ENCODE results near the gene SH3TC2. TPM values are rescaled to one million over a fixed set of nuclear protein-coding genes. Genes with fewer than 3 reads are reported as not detected.
"Not testable (repeated sequence)": the region's sequence is repeated elsewhere in the genome, so short reads cannot be mapped to it uniquely, and the experiment has no call there.

Gene SH3TC2
- total RNA-seq, result not detected

GRCh38 chr5:149063017-149063687 lies at the start of gene SH3TC2:
Gene SH3TC2 (minus strand): TSS chr5:149063062. CDS start chr5:149063022, 40 bp downstream.
- Mint-ChIP-seq H3K27ac (no peak within 1 kb of the TSS), H3K9me3 (no peaks in the 10 kb centered on the region), H3K4me1 (no peaks in the 10 kb centered on the region), H3K27me3 (peaks cover 6% of the 10 kb centered on the region), H3K4me3 (no peak within 1 kb of the TSS), H3K36me3 (ENCODE audit: low read depth) (no peaks in the 10 kb centered on the region)
- ChIA-PET POLR2A (no interaction called here), CTCF (no interaction called here)
- DNase-seq, result no peak

- H3K27ac Mint-ChIP-seq, result no peak overlapping the region
- H3K4me1 Mint-ChIP-seq, result no peaks in the 10 kb centered on the region
- peaks cover 8% of the 10 kb centered on the region for H3K27me3 Mint-ChIP-seq
- H3K9me3 Mint-ChIP-seq, result no peaks in the 10 kb centered on the region
- no peak overlapping the region for H3K4me3 Mint-ChIP-seq
- H3K36me3 Mint-ChIP-seq (ENCODE audit: low read depth), result no peaks in the 10 kb centered on the region
- CTCF ChIA-PET, result no interaction called here
- no peak for DNase-seq
- POLR2A ChIA-PET, result no interaction called here
Measured at GRCh38 chr5:149110406-149110805, 47.5 kb upstream of the SH3TC2 start.

GRCh38 chr5:149108651-149109280 lies 45.9 kb upstream of the SH3TC2 start:
- ChIA-PET POLR2A (no interaction called here), CTCF (no interaction called here)
- H3K36me3 Mint-ChIP-seq (ENCODE audit: low read depth), result no peaks in the 10 kb centered on the region
- DNase-seq, result no peak
- no peak overlapping the region for H3K4me3 Mint-ChIP-seq
- H3K4me1 Mint-ChIP-seq, result no peaks in the 10 kb centered on the region
- no peak overlapping the region for H3K27ac Mint-ChIP-seq
- H3K9me3 Mint-ChIP-seq, result no peaks in the 10 kb centered on the region
- peaks cover 2% of the 10 kb centered on the region for H3K27me3 Mint-ChIP-seq

- no peak overlapping the region for H3K27ac Mint-ChIP-seq
- H3K4me1 Mint-ChIP-seq, result peaks cover 3% of the 10 kb centered on the region
- ChIA-PET CTCF (interaction anchor here (1.3 kb wide), 1 partner anchor 14 kb away, joined by 3 read pairs; no protein-coding TSS in a partner anchor), POLR2A (no interaction called here)
- H3K4me3 Mint-ChIP-seq, result no peak overlapping the region
- no peak for DNase-seq
- H3K36me3 Mint-ChIP-seq (ENCODE audit: low read depth), result peaks cover 9% of the 10 kb centered on the region
- H3K9me3 Mint-ChIP-seq, result peaks cover 36% of the 10 kb centered on the region
- peaks cover 13% of the 10 kb centered on the region for H3K27me3 Mint-ChIP-seq
Measured at GRCh38 chr5:149100331-149100730, 37.5 kb upstream of the SH3TC2 start.

GRCh38 chr5:149099920-149100319 lies 37.1 kb upstream of the SH3TC2 start:
- H3K4me3 Mint-ChIP-seq, result no peak overlapping the region
- peaks cover 3% of the 10 kb centered on the region for H3K4me1 Mint-ChIP-seq
- peaks cover 13% of the 10 kb centered on the region for H3K27me3 Mint-ChIP-seq
- ChIA-PET CTCF (interaction anchor here (1.3 kb wide), 1 partner anchor 15 kb away, joined by 3 read pairs; no protein-coding TSS in a partner anchor), POLR2A (no interaction called here)
- no peak for DNase-seq
- peaks cover 37% of the 10 kb centered on the region for H3K9me3 Mint-ChIP-seq
- no peak overlapping the region for H3K27ac Mint-ChIP-seq
- H3K36me3 Mint-ChIP-seq (ENCODE audit: low read depth), result peaks cover 9% of the 10 kb centered on the region

- Mint-ChIP-seq H3K27ac (no peak overlapping the region), H3K9me3 (peaks cover 35% of the 10 kb centered on the region), H3K27me3 (peaks cover 12% of the 10 kb centered on the region), H3K36me3 (ENCODE audit: low read depth) (peaks cover 4% of the 10 kb centered on the region), H3K4me1 (peaks cover under 1% of the 10 kb centered on the region), H3K4me3 (no peak overlapping the region)
- DNase-seq, result no peak
- POLR2A ChIA-PET, result no interaction called here
- CTCF ChIA-PET, result no interaction called here
Measured at GRCh38 chr5:149094996-149095395, 32.1 kb upstream of the SH3TC2 start.

- Mint-ChIP-seq H3K4me1 (no peaks in the 10 kb centered on the region), H3K27ac (no peak overlapping the region), H3K9me3 (peaks cover 25% of the 10 kb centered on the region), H3K4me3 (no peak overlapping the region), H3K27me3 (peaks cover 13% of the 10 kb centered on the region), H3K36me3 (ENCODE audit: low read depth) (peaks cover 1% of the 10 kb centered on the region)
- DNase-seq, result no peak
- ChIA-PET CTCF (no interaction called here), POLR2A (no interaction called here)
Measured at GRCh38 chr5:149093625-149094024, 30.8 kb upstream of the SH3TC2 start.

GRCh38 chr5:149089796-149090195 lies 26.9 kb upstream of the SH3TC2 start:
- CTCF ChIA-PET, result no interaction called here
- no peak overlapping the region for H3K27ac Mint-ChIP-seq
- POLR2A ChIA-PET, result no interaction called here
- no peak for DNase-seq
- H3K4me3 Mint-ChIP-seq, result no peak overlapping the region
- H3K4me1 Mint-ChIP-seq, result no peaks in the 10 kb centered on the region
- H3K9me3 Mint-ChIP-seq, result peaks cover 8% of the 10 kb centered on the region
- H3K36me3 Mint-ChIP-seq (ENCODE audit: low read depth), result no peaks in the 10 kb centered on the region
- peaks cover 7% of the 10 kb centered on the region for H3K27me3 Mint-ChIP-seq

- no peaks in the 10 kb centered on the region for H3K4me1 Mint-ChIP-seq
- no peak for DNase-seq
- H3K4me3 Mint-ChIP-seq, result no peak overlapping the region
- no peaks in the 10 kb centered on the region for H3K36me3 Mint-ChIP-seq (ENCODE audit: low read depth)
- H3K27ac Mint-ChIP-seq, result no peak overlapping the region
- peaks cover 7% of the 10 kb centered on the region for H3K27me3 Mint-ChIP-seq
- CTCF ChIA-PET, result interaction anchor here (1.2 kb wide), 1 partner anchor 26 kb away, joined by 3 read pairs; no protein-coding TSS in a partner anchor
- POLR2A ChIA-PET, result no interaction called here
- peaks cover 5% of the 10 kb centered on the region for H3K9me3 Mint-ChIP-seq
Measured at GRCh38 chr5:149088686-149089085, 25.8 kb upstream of the SH3TC2 start.

- Mint-ChIP-seq H3K9me3 (no peaks in the 10 kb centered on the region), H3K27ac (no peak overlapping the region), H3K36me3 (ENCODE audit: low read depth) (no peaks in the 10 kb centered on the region), H3K4me3 (no peak overlapping the region), H3K4me1 (peaks cover 6% of the 10 kb centered on the region), H3K27me3 (peaks cover 6% of the 10 kb centered on the region)
- DNase-seq, result no peak
- POLR2A ChIA-PET, result no interaction called here
- CTCF ChIA-PET, result no interaction called here
Measured at GRCh38 chr5:149083846-149084245, 21.0 kb upstream of the SH3TC2 start.

- Mint-ChIP-seq H3K4me3 (no peak overlapping the region), H3K27me3 (peaks cover 9% of the 10 kb centered on the region), H3K27ac (no peak overlapping the region), H3K4me1 (peaks cover 6% of the 10 kb centered on the region), H3K9me3 (peaks cover 3% of the 10 kb centered on the region), H3K36me3 (ENCODE audit: low read depth) (no peaks in the 10 kb centered on the region)
- POLR2A ChIA-PET, result no interaction called here
- CTCF ChIA-PET, result no interaction called here
- DNase-seq, result no peak
Measured at GRCh38 chr5:149082271-149082670, 19.4 kb upstream of the SH3TC2 start.

- ChIA-PET POLR2A (no interaction called here), CTCF (interaction anchor here (0.8 to 1.0 kb wide), 2 partner anchors 52 to 215 kb away, joined by 3 read pairs; no protein-coding TSS in a partner anchor)
- Mint-ChIP-seq H3K4me1 (peaks cover 6% of the 10 kb centered on the region), H3K9me3 (peaks cover 3% of the 10 kb centered on the region), H3K36me3 (ENCODE audit: low read depth) (no peaks in the 10 kb centered on the region), H3K27ac (no peak overlapping the region), H3K4me3 (no peak overlapping the region), H3K27me3 (peaks cover 9% of the 10 kb centered on the region)
- no peak for DNase-seq
Measured at GRCh38 chr5:149080294-149080693, 17.4 kb upstream of the SH3TC2 start.

GRCh38 chr5:149079883-149080282 lies 17.0 kb upstream of the SH3TC2 start:
- Mint-ChIP-seq H3K4me1 (peaks cover 6% of the 10 kb centered on the region), H3K36me3 (ENCODE audit: low read depth) (no peaks in the 10 kb centered on the region), H3K4me3 (no peak overlapping the region), H3K27me3 (peaks cover 9% of the 10 kb centered on the region), H3K27ac (no peak overlapping the region), H3K9me3 (peaks cover 3% of the 10 kb centered on the region)
- no peak for DNase-seq
- POLR2A ChIA-PET, result no interaction called here
- CTCF ChIA-PET, result interaction anchor here (0.8 to 1.0 kb wide), 2 partner anchors 52 to 216 kb away, joined by 3 read pairs; no protein-coding TSS in a partner anchor

GRCh38 chr5:149074071-149074470 lies 11.2 kb upstream of the SH3TC2 start:
- POLR2A ChIA-PET, CTCF ChIA-PET, H3K4me3 Mint-ChIP-seq: not testable (repeated sequence)

More at GRCh38 chr5:149074071-149074470, 11.2 kb upstream of the SH3TC2 start:
- not testable (repeated sequence) for H3K36me3 Mint-ChIP-seq (ENCODE audit: low read depth); H3K27me3 Mint-ChIP-seq; H3K27ac Mint-ChIP-seq; H3K9me3 Mint-ChIP-seq; H3K4me1 Mint-ChIP-seq; DNase-seq
